HG03097 (cell line): ENCODE results near the gene KAT8.
"Not testable (repeated sequence)": the region's sequence is repeated elsewhere in the genome, so short reads cannot be mapped to it uniquely, and the experiment has no call there.

ENCODE experiments used
- ATAC-seq: cut with Tn5 transposase; IDR thresholded peaks from one replicate; pipeline ENCODE4 v1.9.1; 2021; ENCODE audit not compliant: unreplicated experiment, low FRiP score

KAT8 gene

DNA sequence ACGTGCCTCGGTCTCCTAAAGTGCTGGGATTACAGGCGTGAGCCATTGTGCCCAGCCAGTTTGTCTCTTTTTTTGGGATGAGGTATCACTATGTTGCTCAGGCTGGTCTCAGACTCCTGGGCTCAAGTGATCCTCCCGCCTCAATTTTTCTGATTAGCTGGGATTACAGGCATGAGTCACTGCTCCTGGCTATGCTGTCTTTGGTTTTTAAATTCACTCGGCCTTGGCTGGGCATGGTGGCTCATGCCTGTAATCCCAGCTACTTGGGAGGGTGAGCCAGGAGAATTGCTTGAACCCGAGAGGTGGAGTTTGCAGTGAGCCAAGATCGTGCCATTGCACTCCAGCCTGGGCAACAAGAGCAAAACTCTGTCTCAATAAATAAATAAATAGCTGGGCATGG is 27.0 kb downstream of the KAT8 start:
- ATAC-seq, result not testable (repeated sequence)

DNA sequence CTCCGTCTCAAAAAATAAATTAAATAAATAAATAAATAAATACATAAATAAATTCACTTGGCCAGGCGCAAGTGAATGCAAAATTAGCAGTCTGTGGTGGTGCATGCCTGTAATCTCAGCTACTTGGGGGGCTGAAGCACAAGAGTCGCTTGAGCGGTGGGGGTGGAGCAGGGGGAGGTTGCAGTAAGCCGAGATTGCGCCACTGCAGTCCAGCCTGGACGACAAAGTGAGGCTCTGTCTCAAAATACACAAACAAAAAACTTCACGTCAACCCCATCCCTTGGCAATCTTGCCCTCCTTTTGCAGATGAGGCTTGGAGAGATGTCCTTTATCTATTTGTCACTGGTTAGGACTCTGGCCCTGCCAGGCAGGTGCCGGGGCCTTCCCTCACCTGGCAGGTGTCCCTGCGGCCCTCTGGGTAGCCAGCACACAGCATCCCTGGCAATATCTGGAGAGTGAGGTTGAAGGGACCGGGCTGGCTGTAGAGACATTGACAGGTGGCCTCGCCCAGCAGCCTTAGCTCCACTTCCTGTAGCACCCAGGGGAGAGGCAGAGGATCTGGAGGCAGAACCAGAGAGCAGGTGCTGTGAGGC is 28.0 kb downstream of the KAT8 start:
- ATAC-seq, result no peak

DNA sequence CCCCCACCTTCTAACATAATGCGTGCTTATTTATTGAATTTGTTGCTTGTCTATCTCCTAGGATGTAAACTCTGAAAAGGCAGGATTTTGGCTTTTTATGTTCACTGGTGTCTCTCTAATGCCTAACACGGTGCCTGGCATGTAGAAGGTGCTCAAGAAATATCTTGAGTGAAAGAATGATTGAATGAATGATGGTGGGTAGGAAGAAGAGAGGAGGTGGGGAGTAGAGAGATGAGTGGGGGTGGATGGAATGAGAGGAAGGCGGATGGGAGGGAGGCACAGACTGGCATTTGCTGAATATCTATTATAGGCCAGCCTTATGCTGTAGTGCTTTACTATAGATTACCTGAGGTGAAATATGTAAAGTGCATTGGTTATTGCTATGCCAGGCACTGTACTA is 30.1 kb downstream of the KAT8 start:
- no peak for ATAC-seq

DNA sequence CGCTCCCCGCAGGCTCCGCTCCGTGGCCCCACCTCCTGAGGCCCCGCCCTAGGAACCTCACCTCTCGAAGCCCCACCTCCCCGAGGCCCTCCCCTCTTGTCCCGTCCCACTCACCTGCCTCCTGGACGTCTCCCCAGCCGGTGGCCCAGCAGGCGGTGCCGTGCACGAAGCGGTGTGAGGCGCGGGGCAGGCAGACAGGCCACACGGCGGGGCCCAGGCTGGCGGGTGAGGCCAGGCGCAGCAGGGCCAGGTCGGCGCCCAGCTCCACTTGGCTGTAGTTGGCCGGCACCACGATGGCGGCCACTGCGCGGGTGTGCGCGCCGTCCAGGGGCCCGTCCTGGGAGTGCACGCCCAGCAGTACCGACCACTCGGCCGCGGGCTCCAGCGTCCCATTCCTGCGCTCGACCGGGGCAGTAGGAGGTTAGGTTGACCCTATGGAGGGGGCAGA is 30.8 kb downstream of the KAT8 start:
- no peak for ATAC-seq

- no peak for ATAC-seq
Measured at GRCh38 chr16:31148896-31149295, 31.4 kb downstream of the KAT8 start.

DNA sequence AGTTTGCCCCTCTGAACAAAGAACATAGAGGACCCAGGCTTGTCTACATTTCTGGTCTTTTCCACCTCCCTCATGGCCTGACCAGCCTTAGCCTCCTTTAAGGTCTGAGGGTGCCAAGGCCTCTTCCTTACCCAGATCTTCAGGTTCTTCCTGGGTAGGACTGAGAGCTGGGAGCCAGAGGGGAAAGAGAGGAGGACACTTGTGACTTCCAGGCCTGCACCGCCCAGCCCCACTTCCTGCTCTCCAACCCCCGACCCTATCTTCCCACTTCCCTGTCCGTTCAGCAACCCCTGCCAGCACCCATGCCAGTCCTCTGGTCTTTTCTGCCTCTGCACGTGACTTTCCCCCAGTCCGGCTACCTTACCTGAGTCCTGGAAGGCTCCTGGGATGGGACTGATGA is 31.9 kb downstream of the KAT8 start:
- no peak for ATAC-seq

DNA sequence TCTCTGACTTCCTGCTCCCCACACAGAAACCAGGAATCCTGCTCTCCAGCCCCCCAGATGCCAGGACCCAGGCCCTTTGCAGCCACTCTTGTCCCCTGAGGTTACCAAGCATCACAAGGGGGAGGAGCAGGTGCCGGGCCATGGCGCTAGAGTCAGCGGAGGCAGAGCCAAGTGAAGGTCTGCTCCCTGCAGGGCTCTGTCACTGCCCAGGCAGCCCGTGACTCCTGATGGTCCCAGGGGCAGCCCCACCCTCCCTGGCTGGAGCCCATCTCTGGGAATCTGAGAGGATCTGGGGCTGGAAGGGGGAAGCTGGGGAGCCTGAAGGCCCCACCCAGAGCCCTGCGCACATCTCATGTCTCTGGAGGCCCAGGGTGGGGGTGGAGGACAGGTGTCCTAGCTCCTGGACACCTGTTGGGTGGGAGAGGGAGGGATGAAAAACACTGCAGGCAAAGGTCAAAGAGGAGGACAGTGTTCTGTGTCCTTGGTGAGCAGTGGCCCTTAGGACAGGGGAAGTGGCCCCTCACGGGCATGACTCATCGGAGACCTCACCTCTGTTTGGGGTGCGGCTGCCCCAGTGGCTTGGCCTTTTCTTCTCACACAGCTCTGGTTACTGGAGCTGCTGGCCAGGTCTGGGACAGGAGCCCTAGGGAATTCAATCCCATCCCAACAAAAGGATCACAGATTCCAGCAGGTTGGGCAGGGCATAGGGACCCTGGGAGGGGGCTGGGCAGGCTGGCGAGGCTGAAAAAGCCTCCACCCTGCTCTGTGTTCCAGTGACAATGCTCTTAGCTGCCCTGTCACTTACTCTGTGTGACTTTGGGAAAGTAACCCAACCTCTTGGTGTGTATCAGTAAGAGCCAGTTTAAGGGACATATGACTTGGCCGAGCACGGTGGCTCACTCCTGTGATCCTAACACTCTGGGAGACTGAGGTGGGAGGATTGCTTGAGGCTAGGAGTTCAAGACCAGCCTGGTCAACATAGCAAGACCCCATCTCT is 32.7 kb downstream of the KAT8 start, which contains the start of gene PRSS36:
Gene PRSS36 (minus strand): TSS at position 173 of the 997 bp plus-strand sequence. CDS start 31 bp downstream, at position 142.
- ATAC-seq, result no peak

- not testable (repeated sequence) for ATAC-seq
Measured at GRCh38 chr16:31150976-31151375, 33.5 kb downstream of the KAT8 start.

- no peak for ATAC-seq
Measured at GRCh38 chr16:31157136-31157535, 39.7 kb downstream of the KAT8 start.

- no peak for ATAC-seq
Measured at GRCh38 chr16:31167315-31167714, 49.9 kb downstream of the KAT8 start.

GRCh38 chr16:31168848-31169247 is 51.4 kb downstream of the KAT8 start:
- no peak for ATAC-seq

- not testable (repeated sequence) for ATAC-seq
Measured at GRCh38 chr16:31170048-31170447, 52.6 kb downstream of the KAT8 start.

GRCh38 chr16:31177136-31177535 is 59.7 kb downstream of the KAT8 start:
- no peak for ATAC-seq

DNA sequence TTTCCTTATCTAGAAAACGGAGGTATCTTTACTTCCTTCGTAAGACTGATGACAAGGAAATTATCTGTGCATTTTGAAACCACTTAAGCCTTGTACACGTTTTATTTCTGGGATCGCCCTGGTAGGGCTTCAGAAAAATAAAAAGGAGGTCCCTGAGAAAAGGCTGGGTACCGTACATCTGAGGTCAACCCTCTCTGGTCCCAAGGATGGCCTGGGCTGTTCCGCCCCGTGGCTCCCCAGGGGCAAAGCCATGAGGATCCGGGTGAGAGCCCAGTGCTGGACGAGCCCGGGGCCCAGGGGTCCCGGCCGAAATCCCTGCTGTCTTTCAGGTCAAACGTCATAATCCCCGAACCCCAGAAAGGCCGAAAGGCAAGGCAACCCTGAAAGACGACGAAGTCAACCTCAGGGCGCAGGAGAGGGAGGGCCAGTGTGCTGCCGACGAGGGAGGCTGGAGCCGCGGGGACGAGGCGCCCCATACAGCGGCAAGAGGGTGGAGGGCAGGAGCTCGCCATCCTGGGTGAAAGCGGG is 61.8 kb downstream of the KAT8 start:
- ATAC-seq, result peak; percentile 3

GRCh38 chr16:31179747-31180459 is 62.4 kb downstream of the KAT8 start, which contains the start of gene FUS:
FUS (plus strand) TSS chr16:31180139; CDS start chr16:31180215, 76 bp downstream.
- peak; percentile 58 for ATAC-seq
